HEK293 (cell line): ENCODE measurements around the gene VAMP8.
A peak's percentile ranks its signal among the peaks of the same experiment; 100 is the strongest.

ENCODE experiments used
- OVOL3 ChIP-seq: fragments of 450-650 bp; formaldehyde crosslinking; IDR thresholded peaks from 2 replicates; pipeline ENCODE4 v1.5.1; 2016; ENCODE audit warnings: missing biosample characterization, missing genetic modification characterization
- SP7 ChIP-seq: fragments of 450-650 bp; formaldehyde crosslinking; IDR thresholded peaks from 2 replicates; pipeline ENCODE4 v1.5.1; 2016; ENCODE audit warnings: missing biosample characterization, missing genetic modification characterization
- ZNF274 ChIP-seq, 2 experiments: fragments of 200-500 bp in 1 of 2; fragments of 450-650 bp in 1 of 2; sonication (Bioruptor generic) in 1 of 2; formaldehyde crosslinking in 1 of 2; IDR thresholded peaks; 2 replicates each; pipeline versions ENCODE4 v1.5.1 to v1.6.1; 2014 to 2016; ENCODE audit warnings: borderline replicate concordance in 1 of 2, inconsistent platforms in 1 of 2, low read length in 1 of 2, missing biosample characterization in 1 of 2, missing genetic modification characterization in 1 of 2
- ZNF335 ChIP-seq: fragments of 450-650 bp; formaldehyde crosslinking; conservative IDR thresholded peaks from 2 replicates; pipeline ENCODE4 v1.5.1; 2016; ENCODE audit warnings: missing biosample characterization, missing genetic modification characterization
- ZNF423 ChIP-seq: fragments of 450-650 bp; formaldehyde crosslinking; IDR thresholded peaks from 2 replicates; pipeline ENCODE4 v1.5.1; 2016; ENCODE audit warnings: missing biosample characterization, missing genetic modification characterization
- ZNF585B ChIP-seq: fragments of 450-650 bp; formaldehyde crosslinking; IDR thresholded peaks from 2 replicates; pipeline ENCODE4 v1.5.1; 2016; ENCODE audit warnings: missing biosample characterization, missing genetic modification characterization
- ZNF843 ChIP-seq: fragments of 450-650 bp; formaldehyde crosslinking; IDR thresholded peaks from 2 replicates; pipeline ENCODE4 v1.5.1; 2016; ENCODE audit warnings: missing biosample characterization, missing genetic modification characterization
- ZSCAN23 ChIP-seq: fragments of 450-650 bp; formaldehyde crosslinking; IDR thresholded peaks from 2 replicates; pipeline ENCODE4 v1.5.1; 2016; ENCODE audit warnings: missing biosample characterization, missing genetic modification characterization
- TF ChIP-seq, protein P1 (sequence below): fragments of 450-650 bp; formaldehyde crosslinking; IDR thresholded peaks from 2 replicates; pipeline ENCODE4 v1.5.1; 2016; ENCODE audit warnings: missing biosample characterization, missing genetic modification characterization
- TF ChIP-seq, protein P2 (sequence below): fragments of 450-650 bp; formaldehyde crosslinking; IDR thresholded peaks from 2 replicates; pipeline ENCODE4 v1.5.1; 2016; ENCODE audit warnings: missing biosample characterization, missing genetic modification characterization
- TF ChIP-seq, protein P3 (sequence below): fragments of 450-650 bp; formaldehyde crosslinking; optimal IDR thresholded peaks from 2 replicates; pipeline ENCODE3; 2016; ENCODE audit warnings: missing biosample characterization, mild to moderate bottlenecking, missing genetic modification characterization
- TF ChIP-seq, protein P4 (sequence below): fragments of 450-650 bp; formaldehyde crosslinking; IDR thresholded peaks from 2 replicates; pipeline ENCODE4 v1.5.1; 2016; ENCODE audit warnings: missing biosample characterization, missing genetic modification characterization
- TF ChIP-seq, protein P5 (sequence below): fragments of 450-650 bp; formaldehyde crosslinking; IDR thresholded peaks from 2 replicates; pipeline ENCODE4 v1.5.1; 2016; ENCODE audit warnings: missing biosample characterization, missing genetic modification characterization

DNA sequence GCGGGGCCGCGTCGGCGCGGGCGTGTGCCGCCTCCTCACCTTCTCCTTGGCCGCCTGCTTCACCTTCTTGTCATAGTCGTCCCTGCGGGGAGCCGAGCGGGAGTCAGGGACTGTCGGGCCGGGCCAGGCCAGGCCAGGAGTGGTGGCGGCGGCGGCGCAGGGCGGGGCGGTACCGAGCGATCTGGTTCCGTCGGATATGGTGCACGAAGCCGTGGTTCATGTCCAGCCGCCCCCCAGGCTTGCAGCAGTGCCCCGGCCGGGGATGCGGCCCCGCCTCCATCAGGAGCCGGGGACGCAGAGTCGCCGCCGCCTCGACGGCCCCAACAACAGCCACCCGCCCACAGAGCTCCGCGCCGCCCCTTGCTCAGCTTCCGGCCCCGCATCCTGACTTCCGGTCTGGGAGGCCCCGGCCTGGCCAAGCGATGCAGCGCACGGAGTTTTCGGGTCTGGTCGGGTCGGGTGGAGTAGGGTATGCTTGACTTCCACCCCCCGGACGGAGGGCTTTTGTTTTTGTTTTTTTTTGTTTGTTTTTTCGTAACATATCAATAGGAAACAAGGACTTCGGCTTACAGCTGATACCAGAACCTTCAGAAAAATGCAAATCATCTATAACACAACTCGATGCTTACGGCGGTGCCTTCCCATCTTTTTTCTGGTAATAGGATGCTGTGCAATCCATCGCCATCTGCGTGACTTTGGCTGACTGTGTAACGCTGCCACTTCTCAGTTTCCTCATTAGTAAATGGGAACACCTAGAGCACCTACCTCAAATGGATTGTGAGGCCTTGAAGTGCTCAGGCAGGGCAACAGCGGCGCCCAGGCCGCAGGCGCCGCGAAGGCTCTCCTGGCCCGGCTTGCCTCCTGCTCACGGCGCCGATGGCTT is 34.6 kb downstream of the VAMP8 start, which contains the start of gene C2orf68:
- TF ChIP-seq, protein P1, sequence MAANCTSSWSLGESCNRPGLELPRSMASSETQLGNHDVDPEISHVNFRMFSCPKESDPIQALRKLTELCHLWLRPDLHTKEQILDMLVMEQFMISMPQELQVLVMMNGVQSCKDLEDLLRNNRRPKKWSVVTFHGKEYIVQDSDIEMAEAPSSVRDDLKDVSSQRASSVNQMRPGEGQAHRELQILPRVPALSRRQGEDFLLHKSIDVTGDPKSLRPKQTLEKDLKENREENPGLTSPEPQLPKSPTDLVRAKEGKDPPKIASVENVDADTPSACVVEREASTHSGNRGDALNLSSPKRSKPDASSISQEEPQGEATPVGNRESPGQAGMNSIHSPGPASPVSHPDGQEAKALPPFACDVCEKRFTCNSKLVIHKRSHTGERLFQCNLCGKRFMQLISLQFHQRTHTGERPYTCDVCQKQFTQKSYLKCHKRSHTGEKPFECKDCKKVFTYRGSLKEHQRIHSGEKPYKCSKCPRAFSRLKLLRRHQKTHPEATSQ (tag by site-specific recombination) = peak; percentile 74; the same call in 1 of the 2 replicates
- TF ChIP-seq ZNF843 (tag by site-specific recombination) (no peak), OVOL3 (no peak), ZNF585B (tag by site-specific recombination) (no peak), SP7 (tag by site-specific recombination) (peak; percentile 26; the same call in 1 of the 2 replicates), ZNF274 (IDR thresholded peaks at IDR 0.05; ENCODE audit: low read length) (no peak), ZNF274 (tag by site-specific recombination; IDR thresholded peaks at IDR 0.05; ENCODE audit: borderline replicate concordance) (no peak), ZNF423 (tag by site-specific recombination) (no peak), ZNF335 (tag by site-specific recombination) (peak; percentile 58), ZSCAN23 (no peak)
- TF ChIP-seq, protein P2, sequence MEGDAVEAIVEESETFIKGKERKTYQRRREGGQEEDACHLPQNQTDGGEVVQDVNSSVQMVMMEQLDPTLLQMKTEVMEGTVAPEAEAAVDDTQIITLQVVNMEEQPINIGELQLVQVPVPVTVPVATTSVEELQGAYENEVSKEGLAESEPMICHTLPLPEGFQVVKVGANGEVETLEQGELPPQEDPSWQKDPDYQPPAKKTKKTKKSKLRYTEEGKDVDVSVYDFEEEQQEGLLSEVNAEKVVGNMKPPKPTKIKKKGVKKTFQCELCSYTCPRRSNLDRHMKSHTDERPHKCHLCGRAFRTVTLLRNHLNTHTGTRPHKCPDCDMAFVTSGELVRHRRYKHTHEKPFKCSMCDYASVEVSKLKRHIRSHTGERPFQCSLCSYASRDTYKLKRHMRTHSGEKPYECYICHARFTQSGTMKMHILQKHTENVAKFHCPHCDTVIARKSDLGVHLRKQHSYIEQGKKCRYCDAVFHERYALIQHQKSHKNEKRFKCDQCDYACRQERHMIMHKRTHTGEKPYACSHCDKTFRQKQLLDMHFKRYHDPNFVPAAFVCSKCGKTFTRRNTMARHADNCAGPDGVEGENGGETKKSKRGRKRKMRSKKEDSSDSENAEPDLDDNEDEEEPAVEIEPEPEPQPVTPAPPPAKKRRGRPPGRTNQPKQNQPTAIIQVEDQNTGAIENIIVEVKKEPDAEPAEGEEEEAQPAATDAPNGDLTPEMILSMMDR (tag by site-specific recombination) = no peak
- TF ChIP-seq, protein P3, sequence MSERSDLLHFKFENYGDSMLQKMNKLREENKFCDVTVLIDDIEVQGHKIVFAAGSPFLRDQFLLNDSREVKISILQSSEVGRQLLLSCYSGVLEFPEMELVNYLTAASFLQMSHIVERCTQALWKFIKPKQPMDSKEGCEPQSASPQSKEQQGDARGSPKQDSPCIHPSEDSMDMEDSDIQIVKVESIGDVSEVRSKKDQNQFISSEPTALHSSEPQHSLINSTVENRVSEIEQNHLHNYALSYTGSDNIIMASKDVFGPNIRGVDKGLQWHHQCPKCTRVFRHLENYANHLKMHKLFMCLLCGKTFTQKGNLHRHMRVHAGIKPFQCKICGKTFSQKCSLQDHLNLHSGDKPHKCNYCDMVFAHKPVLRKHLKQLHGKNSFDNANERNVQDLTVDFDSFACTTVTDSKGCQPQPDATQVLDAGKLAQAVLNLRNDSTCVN (tag by site-specific recombination) = peak; percentile 89
- TF ChIP-seq, protein P4, sequence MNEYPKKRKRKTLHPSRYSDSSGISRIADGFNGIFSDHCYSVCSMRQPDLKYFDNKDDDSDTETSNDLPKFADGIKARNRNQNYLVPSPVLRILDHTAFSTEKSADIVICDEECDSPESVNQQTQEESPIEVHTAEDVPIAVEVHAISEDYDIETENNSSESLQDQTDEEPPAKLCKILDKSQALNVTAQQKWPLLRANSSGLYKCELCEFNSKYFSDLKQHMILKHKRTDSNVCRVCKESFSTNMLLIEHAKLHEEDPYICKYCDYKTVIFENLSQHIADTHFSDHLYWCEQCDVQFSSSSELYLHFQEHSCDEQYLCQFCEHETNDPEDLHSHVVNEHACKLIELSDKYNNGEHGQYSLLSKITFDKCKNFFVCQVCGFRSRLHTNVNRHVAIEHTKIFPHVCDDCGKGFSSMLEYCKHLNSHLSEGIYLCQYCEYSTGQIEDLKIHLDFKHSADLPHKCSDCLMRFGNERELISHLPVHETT = peak; percentile 20; the same call in 1 of the 2 replicates
- TF ChIP-seq, protein P5, sequence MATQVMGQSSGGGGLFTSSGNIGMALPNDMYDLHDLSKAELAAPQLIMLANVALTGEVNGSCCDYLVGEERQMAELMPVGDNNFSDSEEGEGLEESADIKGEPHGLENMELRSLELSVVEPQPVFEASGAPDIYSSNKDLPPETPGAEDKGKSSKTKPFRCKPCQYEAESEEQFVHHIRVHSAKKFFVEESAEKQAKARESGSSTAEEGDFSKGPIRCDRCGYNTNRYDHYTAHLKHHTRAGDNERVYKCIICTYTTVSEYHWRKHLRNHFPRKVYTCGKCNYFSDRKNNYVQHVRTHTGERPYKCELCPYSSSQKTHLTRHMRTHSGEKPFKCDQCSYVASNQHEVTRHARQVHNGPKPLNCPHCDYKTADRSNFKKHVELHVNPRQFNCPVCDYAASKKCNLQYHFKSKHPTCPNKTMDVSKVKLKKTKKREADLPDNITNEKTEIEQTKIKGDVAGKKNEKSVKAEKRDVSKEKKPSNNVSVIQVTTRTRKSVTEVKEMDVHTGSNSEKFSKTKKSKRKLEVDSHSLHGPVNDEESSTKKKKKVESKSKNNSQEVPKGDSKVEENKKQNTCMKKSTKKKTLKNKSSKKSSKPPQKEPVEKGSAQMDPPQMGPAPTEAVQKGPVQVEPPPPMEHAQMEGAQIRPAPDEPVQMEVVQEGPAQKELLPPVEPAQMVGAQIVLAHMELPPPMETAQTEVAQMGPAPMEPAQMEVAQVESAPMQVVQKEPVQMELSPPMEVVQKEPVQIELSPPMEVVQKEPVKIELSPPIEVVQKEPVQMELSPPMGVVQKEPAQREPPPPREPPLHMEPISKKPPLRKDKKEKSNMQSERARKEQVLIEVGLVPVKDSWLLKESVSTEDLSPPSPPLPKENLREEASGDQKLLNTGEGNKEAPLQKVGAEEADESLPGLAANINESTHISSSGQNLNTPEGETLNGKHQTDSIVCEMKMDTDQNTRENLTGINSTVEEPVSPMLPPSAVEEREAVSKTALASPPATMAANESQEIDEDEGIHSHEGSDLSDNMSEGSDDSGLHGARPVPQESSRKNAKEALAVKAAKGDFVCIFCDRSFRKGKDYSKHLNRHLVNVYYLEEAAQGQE (tag by site-specific recombination) = no peak
